H1 (cell line): ENCODE results near the gene MT2A.

Source experiments
- ATF3 ChIP-seq: IDR thresholded peaks from 2 replicates; pipeline ENCODE4 v1.6.1; 2011; ENCODE audit warnings: low read depth, mild to moderate bottlenecking, low read length; ENCODE audit not compliant: insufficient read depth
- BACH1 ChIP-seq: IDR thresholded peaks from 2 replicates; pipeline ENCODE4 v1.6.1; 2012; ENCODE audit warnings: low read length, improper control_type of control experiment
- BCL11A ChIP-seq, 2 experiments: IDR thresholded peaks; one replicate each; pipeline ENCODE4 v1.6.1; 2011; ENCODE audit warnings: low read depth in 2 of 2, low read length in 2 of 2, mild to moderate bottlenecking in 2 of 2
- CTCF ChIP-seq, 3 experiments: IDR thresholded peaks; 1 replicate in 2 of 3; 2 replicates in 1 of 3; pipeline versions ENCODE4 v1.5.1 to v1.6.1; 2011; ENCODE audit warnings: low read length in 3 of 3, mild to moderate bottlenecking in 3 of 3, inconsistent platforms in 2 of 3, low read depth in 1 of 3, moderate library complexity in 1 of 3; ENCODE audit not compliant: insufficient read depth in 1 of 3; ENCODE audit errors: control extremely low read depth in 1 of 3
- EZH2 ChIP-seq: fragments of 200-600 bp; sonication (generic); IDR thresholded peaks from 2 replicates; pipeline ENCODE4 v1.7.1; 2012; ENCODE audit warnings: low read depth, mild to moderate bottlenecking, moderate library complexity, low read length, inconsistent platforms; ENCODE audit not compliant: severe bottlenecking
- GABPA ChIP-seq: IDR thresholded peaks from 2 replicates; pipeline ENCODE4 v1.6.1; 2011; ENCODE audit warnings: mild to moderate bottlenecking, low read length, moderate library complexity, borderline replicate concordance; ENCODE audit not compliant: insufficient read depth
- KDM5A ChIP-seq: fragments of 200-600 bp; IDR thresholded peaks from 2 replicates; pipeline ENCODE4 v1.7.1; 2012; ENCODE audit warnings: mild to moderate bottlenecking, low read length, inconsistent platforms, mixed read lengths
- POLR2A ChIP-seq, 2 experiments: IDR thresholded peaks; 1 replicate in 1 of 2; 2 replicates in 1 of 2; pipeline ENCODE4 v1.6.1; 2011; ENCODE audit warnings: low read depth in 2 of 2, low read length in 2 of 2, mild to moderate bottlenecking in 2 of 2; ENCODE audit errors: control extremely low read depth in 1 of 2
- POLR2AphosphoS5 ChIP-seq: IDR thresholded peaks from 2 replicates; pipeline ENCODE4 v1.6.1; 2011; ENCODE audit warnings: low read depth, low read length
- SRF ChIP-seq: IDR thresholded peaks from 2 replicates; pipeline ENCODE4 v1.6.1; 2011; ENCODE audit warnings: mild to moderate bottlenecking, low read depth, low read length, moderate library complexity
- TAF1 ChIP-seq: IDR thresholded peaks from 2 replicates; pipeline ENCODE4 v1.6.1; 2011; ENCODE audit warnings: mild to moderate bottlenecking, low read depth, low read length
- YY1 ChIP-seq: IDR thresholded peaks from 2 replicates; pipeline ENCODE4 v1.6.1; 2011; ENCODE audit warnings: low read depth, mild to moderate bottlenecking, low read length

- TF ChIP-seq POLR2A (IDR thresholded peaks at IDR 0.05; ENCODE audit: control extremely low read depth in 1 of 2, low read depth in 2 of 2, low read length in 2 of 2) (no peak), CTCF (IDR thresholded peaks at IDR 0.05; ENCODE audit: control extremely low read depth in 1 of 3, insufficient read depth in 1 of 3, low read depth in 1 of 3, low read length in 3 of 3) (no peak), EZH2 (no peak), ATF3 (no peak), TAF1 (no peak), POLR2AphosphoS5 (no peak), SRF (no peak), BACH1 (no peak), YY1 (no peak), GABPA (no peak), KDM5A (no peak), BCL11A (IDR thresholded peaks at IDR 0.05; ENCODE audit: low read depth in 2 of 2, low read length in 2 of 2) (no peak)
These were observed 1.8 kb upstream of the MT2A start for GRCh38 chr16:56606476-56607108.
